Stimulated activated CD4-positive, alpha-beta T cell treated with anti-CD3 and anti-CD28 coated beads, Interleukin-2, amount 100 ng/mL, for 48 hours (primary cell): ENCODE results near the gene CPNE5.
"Not testable (repeated sequence)": the region's sequence is repeated elsewhere in the genome, so short reads cannot be mapped to it uniquely, and the experiment has no call there.

Experiments
- DNase-seq, 2 donors: peaks; one replicate each; pipeline ENCODE4 v3.0.0-alpha.2; 2020

Gene CPNE5

GRCh38 chr6:36720251-36721141 lies 118.7 kb downstream of the CPNE5 start:
- no peak for DNase-seq

GRCh38 chr6:36719126-36719525 lies 120.1 kb downstream of the CPNE5 start:
- DNase-seq, result no peak

- DNase-seq, result no peak
Observed at GRCh38 chr6:36718560-36718959, 120.7 kb downstream of the CPNE5 start.

GRCh38 chr6:36717871-36718540 lies 121.2 kb downstream of the CPNE5 start:
- no peak for DNase-seq

- DNase-seq, result no peak
Observed at GRCh38 chr6:36717231-36717825, 121.9 kb downstream of the CPNE5 start.

GRCh38 chr6:36716476-36717093 lies 122.7 kb downstream of the CPNE5 start:
- no peak for DNase-seq

GRCh38 chr6:36715469-36715868 lies 123.8 kb downstream of the CPNE5 start:
- no peak for DNase-seq

- no peak for DNase-seq
Observed at GRCh38 chr6:36714511-36714910, 124.7 kb downstream of the CPNE5 start.

GRCh38 chr6:36713846-36714245 lies 125.4 kb downstream of the CPNE5 start:
- DNase-seq, result no peak

- DNase-seq, result no peak
Observed at GRCh38 chr6:36712816-36713215, 126.4 kb downstream of the CPNE5 start.

GRCh38 chr6:36706339-36706738 lies 132.9 kb downstream of the CPNE5 start:
- DNase-seq, result no peak

- not testable (repeated sequence) for DNase-seq
Observed at GRCh38 chr6:36704961-36705577, 134.2 kb downstream of the CPNE5 start.

- no peak for DNase-seq
Observed at GRCh38 chr6:36703982-36704381, 135.3 kb downstream of the CPNE5 start.

- no peak for DNase-seq
Observed at GRCh38 chr6:36703081-36703606, 136.1 kb downstream of the CPNE5 start.

- no peak for DNase-seq
Observed at GRCh38 chr6:36702656-36703055, 136.6 kb downstream of the CPNE5 start.

GRCh38 chr6:36701401-36701991 lies 137.7 kb downstream of the CPNE5 start:
- no peak for DNase-seq

GRCh38 chr6:36700831-36701230 lies 138.4 kb downstream of the CPNE5 start:
- no peak for DNase-seq

- DNase-seq, result no peak
Observed at GRCh38 chr6:36700071-36700812, 139.0 kb downstream of the CPNE5 start.

- no peak for DNase-seq
Observed at GRCh38 chr6:36699348-36699747, 139.9 kb downstream of the CPNE5 start.

GRCh38 chr6:36698871-36699271 lies 140.4 kb downstream of the CPNE5 start:
- no peak for DNase-seq

GRCh38 chr6:36698196-36698595 lies 141.0 kb downstream of the CPNE5 start:
- DNase-seq, result no peak
